PC-9 (cell line): Measurements from ENCODE around the gene NRK. TPM values are rescaled to one million over a fixed set of nuclear protein-coding genes. Genes with fewer than 3 reads are reported as not detected.

Source experiments
- Bru-seq: library from RNA; stranded (reverse); fragments of 400-500 nt; gene quantifications from one replicate; lab custom pipeline; 2021; lab: Mats Ljungman, UMichigan
- BruChase-seq, 2 experiments: library from RNA; stranded (reverse); fragments of 400-500 nt; gene quantifications; one replicate each; lab custom pipeline; 2021; lab: Mats Ljungman, UMichigan
- BruUV-seq: library from RNA; stranded (reverse); fragments of 400-500 nt; replicated peaks from 2 replicates; lab custom pipeline; 2021; lab: Mats Ljungman, UMichigan
- CTCF ChIA-PET: fragments of 300-600 bp; sonication (Branson Sonifier 250); formaldehyde crosslinking; loops from one replicate; lab custom pipeline; 2022; ENCODE audit warnings: antibody characterized with exemption; lab: Charles Lee
- POLR2A ChIA-PET: fragments of 300-600 bp; sonication (Branson Sonifier 250); formaldehyde crosslinking; loops from one replicate; lab custom pipeline; 2022; ENCODE audit warnings: antibody characterized with exemption; ENCODE audit not compliant: unreplicated experiment; lab: Charles Lee
- DNase-seq, 2 experiments: peaks; one replicate each; pipeline versions ENCODE4 v3.0.0 to v3.0.0-alpha.2; 2015 to 2022; ENCODE audit warnings: mixed read lengths in 1 of 2
- H2AFZ ChIP-seq: fragments of 200-600 bp; sonication (generic); 2 replicates; pipeline ENCODE4 v1.8.1; 2017; ENCODE audit warnings: antibody characterized with exemption
- H3F3A ChIP-seq: fragments of 200-600 bp; sonication (generic); 2 replicates; pipeline ENCODE4 v1.8.1; 2017; ENCODE audit warnings: antibody characterized with exemption, mild to moderate bottlenecking, low read depth; ENCODE audit not compliant: insufficient read depth
- H3K27ac ChIP-seq: fragments of 200-600 bp; sonication (generic); 2 replicates; pipeline ENCODE4 v1.6.1; 2016; ENCODE audit warnings: mixed run types
- H3K27me3 ChIP-seq: fragments of 200-600 bp; sonication (generic); 2 replicates; pipeline ENCODE4 v1.6.1; 2016; ENCODE audit warnings: low read depth, mixed run types; ENCODE audit not compliant: insufficient read depth
- H3K36me3 ChIP-seq: fragments of 200-600 bp; sonication (generic); 2 replicates; pipeline ENCODE4 v1.6.1; 2016; ENCODE audit warnings: low read depth, mixed run types
- H3K4me1 ChIP-seq: fragments of 200-600 bp; sonication (generic); replicated peaks from 2 replicates; pipeline ENCODE4 v1.6.1; 2016; ENCODE audit warnings: mixed run types; ENCODE audit not compliant: insufficient read depth
- H3K4me2 ChIP-seq: fragments of 200-600 bp; sonication (generic); 2 replicates; pipeline ENCODE4 v1.6.1; 2017; ENCODE audit warnings: mixed run types
- H3K4me3 ChIP-seq: fragments of 200-600 bp; sonication (generic); 2 replicates; pipeline ENCODE4 v1.6.1; 2016; ENCODE audit warnings: mixed run types
- H3K79me2 ChIP-seq: fragments of 200-600 bp; sonication (generic); 2 replicates; pipeline ENCODE4 v1.6.1; 2017; ENCODE audit warnings: low read depth, mixed run types
- H3K9me2 ChIP-seq: fragments of 200-600 bp; sonication (generic); 2 replicates; pipeline ENCODE4 v1.8.1; 2017; ENCODE audit warnings: mild to moderate bottlenecking; ENCODE audit not compliant: insufficient read depth
- H3K9me3 ChIP-seq: fragments of 200-600 bp; sonication (generic); 2 replicates; pipeline ENCODE4 v1.8.1; 2016; ENCODE audit warnings: low read depth; ENCODE audit not compliant: insufficient read depth
- H4K20me1 ChIP-seq: fragments of 200-600 bp; sonication (generic); 2 replicates; pipeline ENCODE4 v1.8.1; 2017; ENCODE audit not compliant: insufficient read depth
- EZH2 ChIP-seq: fragments of 200-600 bp; sonication (generic); IDR thresholded peaks from 2 replicates; pipeline ENCODE4 v1.8.0; 2017; ENCODE audit warnings: antibody characterized with exemption, low read depth
- intact Hi-C: fragments of 100-400 bp; cut with micrococcal nuclease; formaldehyde crosslinking; loops from one replicate; pipeline ENCODE4 v1.10.0; 2022; ENCODE audit not compliant: unreplicated experiment
- long read RNA-seq: library from polyadenylated mRNA; stranded (forward); transcript quantifications from one replicate; pipeline ENCODE4 v2.0.0, GENCODE V29; 2022
- total RNA-seq: library from RNA; stranded (reverse); gene quantifications from 2 replicates; pipeline ENCODE4 v1.2.3, GENCODE V29; 2021
- TF ChIP-seq, protein P1 (sequence below): fragments of 200-600 bp; sonication (generic); conservative IDR thresholded peaks from 2 replicates; pipeline ENCODE4 v1.6.1; 2017; ENCODE audit warnings: mixed run types, antibody characterized with exemption, mild to moderate bottlenecking, moderate library complexity

NRK gene, protein sequence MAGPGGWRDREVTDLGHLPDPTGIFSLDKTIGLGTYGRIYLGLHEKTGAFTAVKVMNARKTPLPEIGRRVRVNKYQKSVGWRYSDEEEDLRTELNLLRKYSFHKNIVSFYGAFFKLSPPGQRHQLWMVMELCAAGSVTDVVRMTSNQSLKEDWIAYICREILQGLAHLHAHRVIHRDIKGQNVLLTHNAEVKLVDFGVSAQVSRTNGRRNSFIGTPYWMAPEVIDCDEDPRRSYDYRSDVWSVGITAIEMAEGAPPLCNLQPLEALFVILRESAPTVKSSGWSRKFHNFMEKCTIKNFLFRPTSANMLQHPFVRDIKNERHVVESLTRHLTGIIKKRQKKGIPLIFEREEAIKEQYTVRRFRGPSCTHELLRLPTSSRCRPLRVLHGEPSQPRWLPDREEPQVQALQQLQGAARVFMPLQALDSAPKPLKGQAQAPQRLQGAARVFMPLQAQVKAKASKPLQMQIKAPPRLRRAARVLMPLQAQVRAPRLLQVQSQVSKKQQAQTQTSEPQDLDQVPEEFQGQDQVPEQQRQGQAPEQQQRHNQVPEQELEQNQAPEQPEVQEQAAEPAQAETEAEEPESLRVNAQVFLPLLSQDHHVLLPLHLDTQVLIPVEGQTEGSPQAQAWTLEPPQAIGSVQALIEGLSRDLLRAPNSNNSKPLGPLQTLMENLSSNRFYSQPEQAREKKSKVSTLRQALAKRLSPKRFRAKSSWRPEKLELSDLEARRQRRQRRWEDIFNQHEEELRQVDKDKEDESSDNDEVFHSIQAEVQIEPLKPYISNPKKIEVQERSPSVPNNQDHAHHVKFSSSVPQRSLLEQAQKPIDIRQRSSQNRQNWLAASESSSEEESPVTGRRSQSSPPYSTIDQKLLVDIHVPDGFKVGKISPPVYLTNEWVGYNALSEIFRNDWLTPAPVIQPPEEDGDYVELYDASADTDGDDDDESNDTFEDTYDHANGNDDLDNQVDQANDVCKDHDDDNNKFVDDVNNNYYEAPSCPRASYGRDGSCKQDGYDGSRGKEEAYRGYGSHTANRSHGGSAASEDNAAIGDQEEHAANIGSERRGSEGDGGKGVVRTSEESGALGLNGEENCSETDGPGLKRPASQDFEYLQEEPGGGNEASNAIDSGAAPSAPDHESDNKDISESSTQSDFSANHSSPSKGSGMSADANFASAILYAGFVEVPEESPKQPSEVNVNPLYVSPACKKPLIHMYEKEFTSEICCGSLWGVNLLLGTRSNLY (N-terminal part only)
- 0.24 and 0.33 TPM in 2 replicates for total RNA-seq
- percentile 14 among the genes with signal in this experiment for Bru-seq, nascent RNA
- percentile 20 among the genes with signal in this experiment for BruChase-seq, experiment 1, labeled RNA remaining after a 2-hour chase
- percentile 14 among the genes with signal in this experiment for BruChase-seq, experiment 2, labeled RNA remaining after a 6-hour chase
- long read RNA-seq, result 0 reads

DNA sequence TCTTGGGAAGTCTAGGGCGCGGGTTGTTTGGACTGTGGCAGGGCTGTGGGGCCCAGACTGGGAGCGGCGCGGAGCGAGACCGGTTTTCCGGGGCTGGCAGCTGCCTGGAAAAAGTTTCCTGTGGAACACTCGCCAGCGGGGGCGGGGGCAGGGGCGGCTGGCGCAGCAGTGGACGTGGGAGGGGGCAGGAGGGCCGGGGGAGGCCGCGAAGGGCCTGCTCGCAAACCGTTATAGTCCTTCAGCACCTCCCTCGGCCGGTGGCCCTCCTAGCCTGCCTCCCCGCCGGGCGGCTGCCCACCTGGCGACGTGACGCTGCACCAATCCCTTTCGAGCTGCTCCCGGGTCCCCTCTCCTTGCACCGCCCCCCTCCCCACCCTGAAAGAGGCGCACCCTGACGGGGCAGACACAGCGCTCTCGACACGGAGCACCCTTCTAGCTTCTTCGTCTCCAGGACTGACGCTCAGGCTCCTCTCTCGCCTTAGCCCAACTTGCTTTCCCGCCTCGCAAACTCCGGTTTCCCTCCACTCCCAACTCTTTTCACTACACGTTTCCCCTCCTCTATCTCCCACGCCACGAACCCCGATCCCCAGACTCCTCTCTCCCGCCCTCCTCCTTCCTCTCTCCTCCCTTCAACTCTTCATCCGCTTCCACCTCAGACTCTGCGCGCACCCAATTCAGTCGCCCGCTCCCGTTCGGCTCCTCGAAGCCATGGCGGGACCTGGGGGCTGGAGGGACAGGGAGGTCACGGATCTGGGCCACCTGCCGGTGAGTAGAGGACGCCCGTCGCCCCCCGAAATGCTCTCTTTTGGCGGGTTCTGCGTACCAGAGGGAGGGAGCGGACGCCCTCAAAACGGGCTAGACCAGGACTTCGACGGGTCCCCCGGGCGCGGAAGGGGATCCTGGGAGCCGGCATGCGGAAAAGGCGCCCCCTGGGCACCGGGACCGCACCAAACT lies at the start of gene NRK:
Gene NRK, plus strand, starts transcription at position 402 of the 954 bp plus-strand sequence. Its CDS starts 307 bp downstream, at position 709.
- Histone ChIP-seq H3K27ac (no peak within 1 kb of the TSS), H2AFZ (peak within 1 kb of the TSS; percentile 74), H3F3A (no peaks in the 10 kb centered on the region), H3K4me2 (peak within 1 kb of the TSS; percentile 87), H3K36me3 (no peaks in the 10 kb centered on the region), H3K27me3 (no peaks in the 10 kb centered on the region), H4K20me1 (no peaks in the 10 kb centered on the region), H3K4me1 (no peaks in the 10 kb centered on the region), H3K79me2 (no peaks in the 10 kb centered on the region), H3K9me2 (no peaks in the 10 kb centered on the region), H3K9me3 (no peaks in the 10 kb centered on the region), H3K4me3 (peak within 1 kb of the TSS; percentile 60)
- ChIA-PET CTCF (interaction anchor here (0.7 kb wide), 1 partner anchor 362 kb away, joined by 3 read pairs; no protein-coding TSS in a partner anchor), POLR2A (no interaction called here)
- intact Hi-C loops, result no loop called here
- DNase-seq, result peak in 1 of 2 experiments; percentile 6
- no peak for TF ChIP-seq EZH2
- TF ChIP-seq, protein P1, sequence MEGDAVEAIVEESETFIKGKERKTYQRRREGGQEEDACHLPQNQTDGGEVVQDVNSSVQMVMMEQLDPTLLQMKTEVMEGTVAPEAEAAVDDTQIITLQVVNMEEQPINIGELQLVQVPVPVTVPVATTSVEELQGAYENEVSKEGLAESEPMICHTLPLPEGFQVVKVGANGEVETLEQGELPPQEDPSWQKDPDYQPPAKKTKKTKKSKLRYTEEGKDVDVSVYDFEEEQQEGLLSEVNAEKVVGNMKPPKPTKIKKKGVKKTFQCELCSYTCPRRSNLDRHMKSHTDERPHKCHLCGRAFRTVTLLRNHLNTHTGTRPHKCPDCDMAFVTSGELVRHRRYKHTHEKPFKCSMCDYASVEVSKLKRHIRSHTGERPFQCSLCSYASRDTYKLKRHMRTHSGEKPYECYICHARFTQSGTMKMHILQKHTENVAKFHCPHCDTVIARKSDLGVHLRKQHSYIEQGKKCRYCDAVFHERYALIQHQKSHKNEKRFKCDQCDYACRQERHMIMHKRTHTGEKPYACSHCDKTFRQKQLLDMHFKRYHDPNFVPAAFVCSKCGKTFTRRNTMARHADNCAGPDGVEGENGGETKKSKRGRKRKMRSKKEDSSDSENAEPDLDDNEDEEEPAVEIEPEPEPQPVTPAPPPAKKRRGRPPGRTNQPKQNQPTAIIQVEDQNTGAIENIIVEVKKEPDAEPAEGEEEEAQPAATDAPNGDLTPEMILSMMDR, result no peak
- no TSS peak for BruUV-seq

DNA sequence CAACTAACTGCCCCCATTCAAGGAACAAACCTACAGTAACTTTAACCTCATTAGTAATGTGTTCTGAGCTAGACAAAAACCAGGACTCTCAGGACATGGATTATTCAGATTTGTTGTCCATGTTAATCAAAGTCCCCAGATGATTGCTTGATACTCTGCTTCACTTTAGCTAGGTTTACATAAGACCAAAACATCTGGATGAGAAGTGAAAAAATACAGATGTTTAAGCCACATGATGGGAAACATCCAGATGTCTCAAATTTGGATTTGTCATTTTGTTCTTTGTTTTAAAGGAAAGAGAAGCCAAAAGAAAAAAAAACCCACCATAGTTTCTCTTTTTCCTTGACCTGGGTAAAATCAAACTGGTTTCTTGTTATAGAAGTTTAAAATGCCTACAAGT lies 48.5 kb upstream of the NRK start:
- ChIA-PET CTCF (no interaction called here), POLR2A (no interaction called here)
- H3K4me2 ChIP-seq, result no peak overlapping the region
- H3F3A ChIP-seq, result no peaks in the 10 kb centered on the region
- H2AFZ ChIP-seq, result no peak overlapping the region
- H3K9me3 ChIP-seq, result no peaks in the 10 kb centered on the region
- DNase-seq, result no peak
- no peaks in the 10 kb centered on the region for H3K4me1 ChIP-seq
- no peaks in the 10 kb centered on the region for H3K79me2 ChIP-seq
- BruUV-seq, result no TSS peak
- H3K27ac ChIP-seq, result no peak overlapping the region
- no peaks in the 10 kb centered on the region for H3K27me3 ChIP-seq
- TF ChIP-seq EZH2, result no peak
- TF ChIP-seq, protein P1, result no peak
- H3K4me3 ChIP-seq, result no peak overlapping the region
- no peaks in the 10 kb centered on the region for H3K9me2 ChIP-seq
- intact Hi-C loops, result no loop called here
- H3K36me3 ChIP-seq, result no peaks in the 10 kb centered on the region
- no peaks in the 10 kb centered on the region for H4K20me1 ChIP-seq
